Neural cell (in vitro differentiated cells): ENCODE results near the gene ERBB4. TPM values are rescaled to one million over a fixed set of nuclear protein-coding genes. Genes with fewer than 3 reads are reported as not detected.

ENCODE experiments used
- H2AFZ ChIP-seq: fragments of 200-600, 300-800 bp; sonication (generic), shearing (Covaris generic); 2 replicates; pipeline ENCODE4 v1.6.0; 2014; ENCODE audit warnings: low read depth, mild to moderate bottlenecking, antibody characterized with exemption, low read length, moderate library complexity
- H3F3A ChIP-seq: fragments of 200-600 bp; shearing (Covaris generic); 2 replicates; pipeline ENCODE4 v1.6.1; 2016; ENCODE audit warnings: mild to moderate bottlenecking, moderate library complexity, mixed read lengths, antibody characterized with exemption, low read length; ENCODE audit not compliant: insufficient read depth, poor library complexity, severe bottlenecking
- H3K27ac ChIP-seq: fragments of 200-600, 300-800 bp; sonication (generic), shearing (Covaris generic); 2 replicates; pipeline ENCODE4 v1.5.1; 2014; ENCODE audit warnings: mild to moderate bottlenecking, low read length, moderate library complexity
- H3K27me3 ChIP-seq: fragments of 300-800, 200-600 bp; sonication (generic), shearing (Covaris generic); 2 replicates; pipeline ENCODE4 v1.6.0; 2014; ENCODE audit warnings: mild to moderate bottlenecking, low read depth, low read length, moderate library complexity; ENCODE audit not compliant: insufficient read depth
- H3K36me3 ChIP-seq: fragments of 300-800, 200-600 bp; sonication (generic), shearing (Covaris generic); 2 replicates; pipeline ENCODE4 v1.5.1; 2014; ENCODE audit warnings: mild to moderate bottlenecking, antibody characterized with exemption, low read length, moderate library complexity; ENCODE audit not compliant: insufficient read depth
- H3K4me2 ChIP-seq: fragments of 300-800, 200-600 bp; sonication (generic), shearing (Covaris generic); 2 replicates; pipeline ENCODE4 v1.6.0; 2014; ENCODE audit warnings: mild to moderate bottlenecking, low read length
- H3K4me3 ChIP-seq: fragments of 300-800, 200-600 bp; sonication (generic), shearing (Covaris generic); 2 replicates; pipeline ENCODE4 v1.5.1; 2014; ENCODE audit warnings: mild to moderate bottlenecking, low read length, moderate library complexity
- H3K79me2 ChIP-seq: fragments of 200-600 bp; shearing (Covaris generic); replicated peaks from 2 replicates; pipeline ENCODE4 v1.6.0; 2014; ENCODE audit warnings: mild to moderate bottlenecking, low read length, moderate library complexity; ENCODE audit not compliant: insufficient read depth
- H3K9ac ChIP-seq: fragments of 300-800, 200-600 bp; sonication (generic), shearing (Covaris generic); 2 replicates; pipeline ENCODE4 v1.6.1; 2016; ENCODE audit warnings: mild to moderate bottlenecking, low read length, mixed read lengths
- H3K9me2 ChIP-seq: fragments of 200-600 bp; shearing (Covaris generic); 2 replicates; pipeline ENCODE4 v1.6.1; 2016; ENCODE audit warnings: mild to moderate bottlenecking, low read length, mixed read lengths; ENCODE audit not compliant: insufficient read depth
- H3K9me3 ChIP-seq: fragments of 200-600, 300-800 bp; sonication (generic), shearing (Covaris generic); 2 replicates; pipeline ENCODE4 v1.6.1; 2016; ENCODE audit warnings: mild to moderate bottlenecking, mixed run types, low read length, moderate library complexity, mixed read lengths
- H4K20me1 ChIP-seq: fragments of 200-600 bp; shearing (Covaris generic); 2 replicates; pipeline ENCODE4 v1.6.1; 2016; ENCODE audit warnings: mild to moderate bottlenecking, mixed run types; ENCODE audit not compliant: insufficient read depth
- EP300 ChIP-seq: fragments of 450-650 bp; conservative IDR thresholded peaks from 2 replicates; pipeline ENCODE4 v1.6.1; 2014; ENCODE audit warnings: antibody characterized with exemption, mild to moderate bottlenecking, moderate library complexity; ENCODE audit not compliant: poor library complexity, severe bottlenecking
- EZH2 ChIP-seq: fragments of 200-600, 300-800 bp; shearing (Covaris generic), sonication (generic); IDR thresholded peaks from 2 replicates; pipeline ENCODE4 v1.6.1; 2014; ENCODE audit warnings: antibody characterized with exemption, low read length, borderline replicate concordance, mild to moderate bottlenecking; ENCODE audit not compliant: insufficient read depth, poor library complexity, severe bottlenecking
- MXI1 ChIP-seq: fragments of 450-650 bp; conservative IDR thresholded peaks from 2 replicates; pipeline ENCODE4 v1.6.1; 2014; ENCODE audit warnings: antibody characterized with exemption, mild to moderate bottlenecking; ENCODE audit not compliant: poor library complexity, severe bottlenecking
- POLR2AphosphoS5 ChIP-seq: IDR thresholded peaks from 2 replicates; pipeline ENCODE4 v1.6.1; 2012
- RAD21 ChIP-seq: fragments of 450-650 bp; conservative IDR thresholded peaks from 2 replicates; pipeline ENCODE4 v1.6.1; 2014; ENCODE audit warnings: antibody characterized with exemption, mild to moderate bottlenecking, moderate library complexity
- SMC3 ChIP-seq: fragments of 450-650 bp; conservative IDR thresholded peaks from 2 replicates; pipeline ENCODE4 v1.6.1; 2014; ENCODE audit warnings: antibody characterized with exemption, mild to moderate bottlenecking, moderate library complexity; ENCODE audit not compliant: poor library complexity
- TAF1 ChIP-seq: IDR thresholded peaks from 2 replicates; pipeline ENCODE4 v1.6.1; 2012; ENCODE audit warnings: low read depth
- polyA plus RNA-seq: library from polyadenylated mRNA; depleted of rRNA; stranded (reverse); fragments of >200 nt; gene quantifications from 2 replicates; pipeline ENCODE4 v1.2.3, GENCODE V29; 2014
- TF ChIP-seq, protein P1 (sequence below): fragments of 450-650 bp; IDR thresholded peaks from 2 replicates; pipeline ENCODE4 v1.5.1; 2014; ENCODE audit warnings: antibody characterized with exemption, mild to moderate bottlenecking, moderate library complexity; ENCODE audit not compliant: poor library complexity, severe bottlenecking
- TF ChIP-seq, protein P2 (sequence below): IDR thresholded peaks from 2 replicates; pipeline ENCODE4 v1.6.1; 2012; ENCODE audit warnings: borderline replicate concordance

ERBB4 gene
- polyA plus RNA-seq, 1 donor from 2014 or later, result 0.69 TPM

DNA sequence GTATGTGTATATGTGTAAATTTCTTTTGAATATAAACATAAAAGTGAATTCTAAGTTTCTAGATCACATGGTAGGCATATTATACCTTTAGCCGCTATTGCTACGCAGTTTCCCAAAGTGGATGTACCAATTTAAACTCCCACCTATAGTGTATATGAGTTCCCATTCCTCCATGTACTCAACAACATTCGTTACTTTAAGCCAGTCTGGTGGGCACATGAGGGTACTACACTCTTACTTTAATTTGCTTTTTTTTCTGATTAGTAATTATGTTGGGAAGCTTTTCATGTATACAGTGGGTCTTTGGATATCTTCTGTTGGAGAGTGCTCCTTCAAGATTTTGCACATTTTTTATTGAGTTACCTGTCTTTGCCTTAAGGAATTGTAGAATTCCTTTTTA is 683.8 kb downstream of the ERBB4 start:
- H3K79me2 ChIP-seq, result no peaks in the 10 kb centered on the region

DNA sequence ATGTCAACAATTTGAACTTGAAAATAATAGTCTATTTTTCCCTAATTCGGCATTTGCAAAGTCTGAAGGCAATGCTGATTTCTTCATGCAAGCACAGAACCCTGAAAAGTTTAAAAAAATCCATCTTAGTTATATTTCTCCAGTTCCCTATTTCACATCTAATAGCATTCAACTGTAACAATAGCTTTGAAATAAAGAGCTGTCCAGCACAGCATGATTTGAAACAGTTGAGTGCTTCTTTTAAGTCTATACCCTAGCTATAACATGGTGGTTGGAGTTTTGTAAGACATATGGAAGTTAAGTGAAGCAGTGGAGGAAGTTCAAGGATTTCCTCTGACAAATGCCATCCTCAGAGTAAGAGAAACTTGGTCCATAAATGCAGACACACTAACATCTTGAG is 691.9 kb downstream of the ERBB4 start:
- Histone ChIP-seq H3K79me2 (no peaks in the 10 kb centered on the region), H2AFZ (no peak overlapping the region), H3F3A (no peaks in the 10 kb centered on the region), H3K9me2 (no peaks in the 10 kb centered on the region), H3K4me2 (no peak overlapping the region), H3K36me3 (no peaks in the 10 kb centered on the region), H3K9me3 (no peaks in the 10 kb centered on the region), H3K27ac (no peak overlapping the region), H3K4me3 (no peak overlapping the region), H3K27me3 (no peaks in the 10 kb centered on the region), H3K9ac (no peak overlapping the region), H4K20me1 (no peaks in the 10 kb centered on the region)
- TF ChIP-seq RAD21 (no peak), EP300 (no peak), MXI1 (no peak), TAF1 (no peak), SMC3 (no peak), POLR2AphosphoS5 (no peak), EZH2 (no peak)
- TF ChIP-seq, protein P1, sequence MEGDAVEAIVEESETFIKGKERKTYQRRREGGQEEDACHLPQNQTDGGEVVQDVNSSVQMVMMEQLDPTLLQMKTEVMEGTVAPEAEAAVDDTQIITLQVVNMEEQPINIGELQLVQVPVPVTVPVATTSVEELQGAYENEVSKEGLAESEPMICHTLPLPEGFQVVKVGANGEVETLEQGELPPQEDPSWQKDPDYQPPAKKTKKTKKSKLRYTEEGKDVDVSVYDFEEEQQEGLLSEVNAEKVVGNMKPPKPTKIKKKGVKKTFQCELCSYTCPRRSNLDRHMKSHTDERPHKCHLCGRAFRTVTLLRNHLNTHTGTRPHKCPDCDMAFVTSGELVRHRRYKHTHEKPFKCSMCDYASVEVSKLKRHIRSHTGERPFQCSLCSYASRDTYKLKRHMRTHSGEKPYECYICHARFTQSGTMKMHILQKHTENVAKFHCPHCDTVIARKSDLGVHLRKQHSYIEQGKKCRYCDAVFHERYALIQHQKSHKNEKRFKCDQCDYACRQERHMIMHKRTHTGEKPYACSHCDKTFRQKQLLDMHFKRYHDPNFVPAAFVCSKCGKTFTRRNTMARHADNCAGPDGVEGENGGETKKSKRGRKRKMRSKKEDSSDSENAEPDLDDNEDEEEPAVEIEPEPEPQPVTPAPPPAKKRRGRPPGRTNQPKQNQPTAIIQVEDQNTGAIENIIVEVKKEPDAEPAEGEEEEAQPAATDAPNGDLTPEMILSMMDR, result no peak
- TF ChIP-seq, protein P2, sequence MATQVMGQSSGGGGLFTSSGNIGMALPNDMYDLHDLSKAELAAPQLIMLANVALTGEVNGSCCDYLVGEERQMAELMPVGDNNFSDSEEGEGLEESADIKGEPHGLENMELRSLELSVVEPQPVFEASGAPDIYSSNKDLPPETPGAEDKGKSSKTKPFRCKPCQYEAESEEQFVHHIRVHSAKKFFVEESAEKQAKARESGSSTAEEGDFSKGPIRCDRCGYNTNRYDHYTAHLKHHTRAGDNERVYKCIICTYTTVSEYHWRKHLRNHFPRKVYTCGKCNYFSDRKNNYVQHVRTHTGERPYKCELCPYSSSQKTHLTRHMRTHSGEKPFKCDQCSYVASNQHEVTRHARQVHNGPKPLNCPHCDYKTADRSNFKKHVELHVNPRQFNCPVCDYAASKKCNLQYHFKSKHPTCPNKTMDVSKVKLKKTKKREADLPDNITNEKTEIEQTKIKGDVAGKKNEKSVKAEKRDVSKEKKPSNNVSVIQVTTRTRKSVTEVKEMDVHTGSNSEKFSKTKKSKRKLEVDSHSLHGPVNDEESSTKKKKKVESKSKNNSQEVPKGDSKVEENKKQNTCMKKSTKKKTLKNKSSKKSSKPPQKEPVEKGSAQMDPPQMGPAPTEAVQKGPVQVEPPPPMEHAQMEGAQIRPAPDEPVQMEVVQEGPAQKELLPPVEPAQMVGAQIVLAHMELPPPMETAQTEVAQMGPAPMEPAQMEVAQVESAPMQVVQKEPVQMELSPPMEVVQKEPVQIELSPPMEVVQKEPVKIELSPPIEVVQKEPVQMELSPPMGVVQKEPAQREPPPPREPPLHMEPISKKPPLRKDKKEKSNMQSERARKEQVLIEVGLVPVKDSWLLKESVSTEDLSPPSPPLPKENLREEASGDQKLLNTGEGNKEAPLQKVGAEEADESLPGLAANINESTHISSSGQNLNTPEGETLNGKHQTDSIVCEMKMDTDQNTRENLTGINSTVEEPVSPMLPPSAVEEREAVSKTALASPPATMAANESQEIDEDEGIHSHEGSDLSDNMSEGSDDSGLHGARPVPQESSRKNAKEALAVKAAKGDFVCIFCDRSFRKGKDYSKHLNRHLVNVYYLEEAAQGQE, result no peak

More for the DNA sequence above, 683.8 kb downstream of the ERBB4 start:
- Histone ChIP-seq H3K36me3 (no peaks in the 10 kb centered on the region), H3K4me3 (no peak overlapping the region), H3K27ac (no peak overlapping the region), H3K9me3 (no peaks in the 10 kb centered on the region), H2AFZ (no peak overlapping the region), H3K9ac (no peak overlapping the region), H4K20me1 (no peaks in the 10 kb centered on the region), H3F3A (no peaks in the 10 kb centered on the region), H3K9me2 (no peaks in the 10 kb centered on the region), H3K27me3 (no peaks in the 10 kb centered on the region), H3K4me2 (no peak overlapping the region)
- TF ChIP-seq TAF1 (no peak), MXI1 (no peak), RAD21 (no peak), EP300 (no peak), EZH2 (no peak), POLR2AphosphoS5 (no peak)
- TF ChIP-seq, protein P1, result no peak
